Dendritic cell treated with granulocyte-macrophage colony-stimulating factor and Interleukin-4, amounts not matched to agents 40 ng/mL and 50 ng/mL, for 4 days (primary cell): ENCODE data around the gene DAP.
"Not testable (repeated sequence)": the region's sequence is repeated elsewhere in the genome, so short reads cannot be mapped to it uniquely, and the experiment has no call there.

Experiments
- H3K27ac Mint-ChIP-seq: one replicate; pipeline ENCODE4 v1.8.0; 2022; ENCODE audit warnings: mild to moderate bottlenecking, mixed read lengths
- H3K27me3 Mint-ChIP-seq: one replicate; pipeline ENCODE4 v1.8.0; 2022; ENCODE audit warnings: mild to moderate bottlenecking, mixed read lengths
- H3K36me3 Mint-ChIP-seq: one replicate; pipeline ENCODE4 v1.8.0; 2022; ENCODE audit warnings: low read depth, mixed read lengths
- H3K4me1 Mint-ChIP-seq: one replicate; pipeline ENCODE4 v1.8.0; 2022; ENCODE audit warnings: low read depth, mixed read lengths
- H3K4me3 Mint-ChIP-seq: one replicate; pipeline ENCODE4 v1.8.0; 2022; ENCODE audit warnings: mild to moderate bottlenecking, moderate library complexity, mixed read lengths
- H3K9me3 Mint-ChIP-seq: one replicate; pipeline ENCODE4 v1.8.0; 2022; ENCODE audit warnings: mixed read lengths
- intact Hi-C: fragments of 100-400 bp; cut with micrococcal nuclease; formaldehyde crosslinking; loops from one replicate; pipeline ENCODE4 v1.15.0; 2022

Gene DAP

GRCh38 chr5:10630744-10631143, 130.3 kb downstream of the DAP start:
- not testable (repeated sequence) for H3K9me3 Mint-ChIP-seq, H3K4me3 Mint-ChIP-seq, H3K36me3 Mint-ChIP-seq
- H3K27me3 Mint-ChIP-seq: peaks cover 47% of the 10 kb centered on the region
- H3K4me1 Mint-ChIP-seq: peaks cover 76% of the 10 kb centered on the region
- H3K27ac Mint-ChIP-seq: peak overlapping the region; percentile 81
- intact Hi-C loops: loop anchor here (10.0 kb wide), 1 partner anchor 134 kb away; the partner anchor contains the start of gene DAP

- Mint-ChIP-seq H3K27me3 (peaks cover 51% of the 10 kb centered on the region), H3K36me3 (no peaks in the 10 kb centered on the region), H3K27ac (no peak overlapping the region), H3K9me3 (no peaks in the 10 kb centered on the region), H3K4me1 (peaks cover 73% of the 10 kb centered on the region), H3K4me3 (no peak overlapping the region)
- intact Hi-C loops: loop anchor here (10.0 kb wide), 1 partner anchor 135 kb away; the partner anchor contains the start of gene DAP
Observed at GRCh38 chr5:10630126-10630525, 130.9 kb downstream of the DAP start.

DNA sequence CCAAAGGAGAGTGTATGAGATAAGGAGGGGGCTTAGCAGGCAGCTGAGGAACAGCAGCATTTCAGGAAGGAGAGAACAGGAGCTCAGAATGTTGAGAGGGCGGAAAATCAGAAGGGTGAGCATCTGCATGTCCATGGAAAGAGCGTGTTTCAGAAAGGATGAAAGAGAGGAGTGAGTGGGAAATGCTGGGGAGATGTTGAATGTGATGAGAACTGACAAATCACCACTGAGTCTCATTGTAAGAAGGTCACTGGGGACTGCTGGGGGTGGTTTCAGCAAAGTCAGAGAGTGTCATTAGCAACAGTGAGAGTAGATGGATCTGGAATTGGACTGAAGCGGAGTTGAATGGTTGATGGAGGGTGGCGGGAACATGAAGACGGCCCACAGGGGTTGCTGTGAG, 131.4 kb downstream of the DAP start:
- Mint-ChIP-seq H3K27ac (no peak overlapping the region), H3K4me3 (no peak overlapping the region)

More for the DNA sequence above, 131.4 kb downstream of the DAP start:
- peaks cover 51% of the 10 kb centered on the region for H3K27me3 Mint-ChIP-seq
- H3K9me3 Mint-ChIP-seq: no peaks in the 10 kb centered on the region
- H3K4me1 Mint-ChIP-seq: peaks cover 68% of the 10 kb centered on the region
- intact Hi-C loops: loop anchor here (5.0 to 10.0 kb wide), 2 partner anchors 135 to 347 kb away; partner anchors contain the start of gene DAP
- H3K36me3 Mint-ChIP-seq: no peaks in the 10 kb centered on the region
